Type B pancreatic cell (in vitro differentiated cells): ENCODE data around the gene MAST4. TPM values are rescaled to one million over a fixed set of nuclear protein-coding genes. Genes with fewer than 3 reads are reported as not detected.

Experiments used
- DNase-seq: peaks from one replicate; pipeline ENCODE4 v3.0.0; 2021; ENCODE audit warnings: mixed read lengths; ENCODE audit not compliant: unreplicated experiment; ENCODE audit errors: extremely low spot score
- H3K27ac Mint-ChIP-seq: 2 replicates; pipeline ENCODE4 v1.8.0; 2021; ENCODE audit warnings: mild to moderate bottlenecking, mixed read lengths
- H3K27me3 Mint-ChIP-seq: 2 replicates; pipeline ENCODE4 v1.8.0; 2021; ENCODE audit warnings: mixed read lengths
- H3K36me3 Mint-ChIP-seq: 2 replicates; pipeline ENCODE4 v1.8.0; 2021; ENCODE audit warnings: mixed read lengths
- H3K4me1 Mint-ChIP-seq: one replicate; pipeline ENCODE4 v1.8.0; 2021; ENCODE audit warnings: mixed read lengths; ENCODE audit not compliant: unreplicated experiment
- H3K4me3 Mint-ChIP-seq: 2 replicates; pipeline ENCODE4 v1.8.0; 2021; ENCODE audit warnings: mild to moderate bottlenecking, mixed read lengths
- H3K9me3 Mint-ChIP-seq: 2 replicates; pipeline ENCODE4 v1.8.0; 2021; ENCODE audit warnings: mixed read lengths
- CTCF ChIP-seq: fragments of 200-600 bp; sonication (generic); conservative IDR thresholded peaks from 2 replicates; pipeline ENCODE4 v1.5.0; 2021; ENCODE audit warnings: antibody characterized with exemption, mild to moderate bottlenecking
- total RNA-seq: library from RNA; stranded (reverse); gene quantifications from 2 replicates; pipeline ENCODE4 v1.2.1, GENCODE V29; 2021; ENCODE audit warnings: low replicate concordance

Gene MAST4
- total RNA-seq, 1 donor from 2014 or later: 23.0 TPM

- no peak for TF ChIP-seq CTCF
- H3K27me3 Mint-ChIP-seq: no peaks in the 10 kb centered on the region
- H3K36me3 Mint-ChIP-seq: no peaks in the 10 kb centered on the region
- no peak overlapping the region for H3K4me3 Mint-ChIP-seq
- no peaks in the 10 kb centered on the region for H3K9me3 Mint-ChIP-seq
- no peak for DNase-seq
- no peak overlapping the region for H3K27ac Mint-ChIP-seq
- peaks cover 49% of the 10 kb centered on the region for H3K4me1 Mint-ChIP-seq
Measured at GRCh38 chr5:67030289-67031056, 434.3 kb downstream of the MAST4 start.

- Mint-ChIP-seq H3K4me3 (no peak overlapping the region), H3K9me3 (no peaks in the 10 kb centered on the region), H3K27ac (no peak overlapping the region)
Measured at GRCh38 chr5:67031057-67031443, 434.9 kb downstream of the MAST4 start.

DNA sequence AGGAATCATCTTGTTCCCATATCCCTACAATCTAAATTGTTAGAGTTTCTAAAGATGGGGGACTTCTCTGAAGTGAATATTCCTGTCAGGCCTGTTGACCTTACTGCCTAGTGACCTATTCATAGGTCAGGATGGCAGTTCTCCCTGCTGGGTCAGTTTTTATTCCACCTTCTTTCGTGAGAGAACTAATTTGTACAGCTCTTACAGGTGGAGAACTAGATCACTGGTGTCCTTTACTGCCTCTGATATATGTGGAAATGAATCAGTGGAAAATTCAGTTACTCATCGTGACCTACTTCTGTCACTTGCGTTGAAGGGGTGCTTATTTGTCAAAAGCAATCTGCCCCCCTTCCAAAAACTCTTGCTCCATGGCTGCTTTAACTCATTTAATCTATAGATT, 435.5 kb downstream of the MAST4 start:
- Mint-ChIP-seq H3K27me3 (no peaks in the 10 kb centered on the region), H3K27ac (peak overlapping the region; percentile 22), H3K4me3 (no peak overlapping the region), H3K4me1 (peaks cover 49% of the 10 kb centered on the region), H3K9me3 (no peaks in the 10 kb centered on the region), H3K36me3 (no peaks in the 10 kb centered on the region)
- no peak for DNase-seq
- no peak for TF ChIP-seq CTCF

More at GRCh38 chr5:67031057-67031443, 434.9 kb downstream of the MAST4 start:
- no peaks in the 10 kb centered on the region for H3K36me3 Mint-ChIP-seq
- no peaks in the 10 kb centered on the region for H3K27me3 Mint-ChIP-seq
- TF ChIP-seq CTCF: no peak
- DNase-seq: no peak
- H3K4me1 Mint-ChIP-seq: peaks cover 49% of the 10 kb centered on the region

GRCh38 chr5:67032921-67033664, 436.9 kb downstream of the MAST4 start:
- Mint-ChIP-seq H3K4me1 (peaks cover 49% of the 10 kb centered on the region), H3K27me3 (no peaks in the 10 kb centered on the region), H3K9me3 (no peaks in the 10 kb centered on the region), H3K4me3 (no peak overlapping the region), H3K27ac (no peak overlapping the region), H3K36me3 (no peaks in the 10 kb centered on the region)
- TF ChIP-seq CTCF: no peak
- no peak for DNase-seq

DNA sequence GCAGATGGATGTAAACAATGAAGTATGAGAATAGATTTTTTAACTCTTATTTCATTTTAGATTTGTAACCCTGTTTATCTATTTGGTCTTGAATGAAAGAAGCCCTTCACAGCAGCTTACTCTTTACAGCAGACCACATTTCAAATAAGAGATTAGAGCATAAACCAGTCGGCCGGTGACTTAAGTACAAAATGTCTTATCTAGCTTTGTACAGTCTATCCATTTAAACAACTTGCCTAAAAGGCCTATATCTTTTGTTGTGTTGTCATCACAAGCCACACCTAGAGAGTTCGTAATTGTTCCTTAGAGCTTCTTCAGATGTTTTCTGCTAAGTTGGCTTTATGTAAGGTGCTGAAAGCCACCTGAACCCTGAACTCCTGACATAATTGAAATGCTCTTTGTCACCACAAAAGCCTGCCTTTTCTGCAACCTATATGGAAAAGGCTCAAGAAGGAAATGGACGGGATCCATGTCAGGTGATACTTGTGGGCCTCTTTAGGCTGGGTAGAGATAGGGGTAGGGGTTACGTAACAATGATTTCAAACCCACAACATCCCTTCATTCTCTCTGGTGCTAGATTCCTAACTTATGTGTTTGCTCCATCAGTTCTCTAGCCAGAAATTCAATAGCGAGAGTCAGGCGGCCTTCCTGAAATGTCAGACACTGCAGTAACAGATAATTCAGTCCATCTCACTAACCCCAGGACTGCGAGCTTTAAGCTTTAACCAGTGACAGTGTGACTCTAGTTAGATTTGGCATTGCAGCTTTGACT, 437.9 kb downstream of the MAST4 start:
- Mint-ChIP-seq H3K27me3 (no peaks in the 10 kb centered on the region), H3K4me3 (no peak overlapping the region), H3K9me3 (no peaks in the 10 kb centered on the region), H3K4me1 (peaks cover 49% of the 10 kb centered on the region), H3K27ac (no peak overlapping the region), H3K36me3 (no peaks in the 10 kb centered on the region)
- no peak for TF ChIP-seq CTCF
- DNase-seq: no peak
